Activated naive CD8-positive, alpha-beta T cell treated with anti-CD3 and anti-CD28 coated beads, Interleukin-2, amount 50 U/mL, for 16 hours (primary cell): ENCODE results near the gene NAA16.

Experiments used
- DNase-seq: peaks from one replicate; pipeline ENCODE4 v3.0.0-alpha.2; 2020; ENCODE audit warnings: low read depth, low spot score

The NAA16 gene

DNA sequence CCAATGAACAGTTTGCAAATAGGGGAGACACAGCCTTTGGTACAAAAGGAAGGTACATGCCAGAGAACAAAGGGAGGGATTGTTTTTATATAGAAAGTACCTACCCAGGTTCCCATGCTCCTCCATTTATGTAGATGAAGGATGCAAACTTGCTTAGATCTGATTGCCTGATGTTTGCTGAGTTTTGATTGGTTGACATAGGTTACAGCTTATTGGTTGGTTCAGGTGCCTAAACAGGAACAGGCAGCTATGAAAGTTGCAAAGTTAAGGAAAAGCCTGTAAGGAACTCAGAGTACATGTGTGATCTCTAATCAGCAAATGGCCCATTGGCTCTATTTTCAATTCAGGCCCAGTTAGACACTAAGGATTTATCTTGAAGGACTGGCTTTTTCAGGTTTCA, 6.5 kb upstream of the NAA16 start:
- no peak for DNase-seq

DNA sequence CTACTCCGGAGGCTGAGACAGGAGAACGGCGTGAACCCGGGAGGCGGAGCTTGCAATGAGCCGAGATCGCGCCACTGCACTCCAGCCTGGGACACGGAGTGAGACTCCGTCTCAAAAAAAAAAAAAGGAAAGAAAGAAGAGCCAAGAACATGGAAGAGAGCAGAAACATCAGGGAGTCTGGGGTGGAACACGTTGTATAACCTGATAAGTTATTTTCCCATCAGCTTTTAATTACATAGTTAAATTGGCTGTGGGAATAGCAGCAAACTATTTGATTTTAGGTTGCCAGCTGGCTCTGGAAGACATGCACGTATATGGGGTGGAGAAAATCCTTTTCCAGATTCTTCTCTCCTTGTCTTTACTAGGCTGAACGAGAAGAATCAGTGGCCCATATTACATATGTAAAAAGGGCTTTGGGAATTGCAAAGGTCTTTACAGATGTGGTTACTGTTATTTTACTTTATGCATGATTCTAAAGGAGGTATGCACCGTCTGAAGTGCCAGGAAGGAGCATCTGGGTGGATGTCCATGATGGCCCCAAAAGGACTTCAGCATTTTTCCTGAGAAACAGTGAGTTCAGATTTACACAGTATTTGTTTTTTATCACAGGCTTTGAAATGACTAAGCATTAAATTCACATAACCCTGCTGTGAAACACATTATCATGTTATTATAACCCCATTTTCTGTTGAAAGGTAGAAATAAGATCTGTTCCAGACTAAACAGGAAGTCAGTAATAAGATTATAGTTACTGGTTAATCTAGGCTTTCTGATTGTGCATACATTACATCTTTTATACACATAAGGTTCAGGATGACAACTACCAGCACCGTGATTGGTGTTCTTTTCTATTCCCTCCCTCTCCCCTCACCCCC, 4.6 kb upstream of the NAA16 start:
- no peak for DNase-seq

DNA sequence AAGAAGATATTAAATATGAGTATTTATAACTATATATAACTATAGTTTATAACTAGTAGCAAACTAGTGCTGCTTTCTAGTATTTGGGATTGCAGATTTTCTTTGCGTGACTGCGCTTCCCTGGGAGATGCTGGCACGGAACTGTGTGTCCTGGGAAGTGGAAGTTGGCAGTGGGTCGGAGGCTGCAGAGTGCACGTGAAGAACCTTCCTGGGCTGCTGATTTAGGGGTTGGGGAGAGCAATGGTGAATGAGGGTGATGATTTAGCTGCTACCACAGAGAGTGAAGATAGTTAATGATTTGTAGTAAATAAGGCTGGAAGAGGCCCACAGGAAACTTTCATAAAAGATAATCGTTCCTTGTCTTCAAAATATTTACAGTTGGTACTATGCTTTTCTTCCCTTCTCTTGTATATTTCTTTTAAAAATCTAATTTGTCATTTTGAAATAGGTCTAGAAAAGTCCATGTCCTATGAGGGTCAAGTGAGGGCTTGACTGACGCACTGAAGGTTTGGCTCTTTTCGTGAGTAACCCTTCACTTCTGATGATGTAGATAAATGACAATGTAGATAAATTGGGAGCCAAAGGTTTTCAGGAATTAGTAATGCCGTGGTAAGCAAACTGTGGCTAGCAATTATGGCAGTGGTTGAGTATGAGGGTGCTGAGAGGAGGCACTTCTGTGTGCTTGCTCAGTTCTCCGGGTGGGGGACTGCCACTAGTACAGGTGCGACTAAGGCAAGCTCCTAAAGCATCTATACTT, 3.0 kb upstream of the NAA16 start:
- no peak for DNase-seq

DNA sequence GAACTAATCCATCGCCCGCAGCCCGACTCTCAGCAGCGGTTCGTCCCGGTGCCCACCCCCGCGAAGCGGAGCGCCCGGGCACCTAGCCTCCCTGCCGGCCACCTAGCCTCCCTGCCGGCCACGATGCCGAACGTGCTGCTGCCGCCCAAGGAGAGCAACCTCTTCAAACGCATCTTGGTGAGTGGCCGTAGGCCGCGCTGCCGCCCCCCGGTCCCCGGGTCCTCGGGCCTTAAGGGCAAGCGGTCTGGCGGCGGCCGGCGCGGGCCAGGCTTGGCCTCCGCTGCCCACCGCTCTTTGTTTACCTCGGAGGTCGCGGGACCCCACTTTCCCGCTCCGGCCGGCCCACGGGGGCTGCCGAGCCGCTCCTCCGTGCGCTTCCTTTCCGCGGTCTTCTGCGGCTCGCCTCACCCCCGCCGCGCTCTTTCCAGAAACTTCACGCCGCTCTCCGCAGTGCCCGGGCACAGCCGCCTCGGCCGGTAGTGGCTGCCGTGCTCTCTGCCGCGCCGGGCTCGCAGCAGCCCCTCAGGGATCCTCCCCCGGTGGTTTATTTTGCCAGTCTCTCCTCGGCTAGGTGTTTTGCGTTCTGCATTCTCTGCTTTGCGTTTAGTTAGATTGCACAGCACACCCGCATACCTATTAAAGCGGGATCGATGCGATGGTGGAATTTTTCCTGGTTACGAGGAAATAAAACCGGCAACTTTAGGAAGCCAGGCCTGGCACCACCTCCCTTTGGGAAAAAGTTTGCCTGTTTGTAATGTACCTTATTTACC, 524 bp downstream of the NAA16 start:
- DNase-seq, result peak; percentile 15

DNA sequence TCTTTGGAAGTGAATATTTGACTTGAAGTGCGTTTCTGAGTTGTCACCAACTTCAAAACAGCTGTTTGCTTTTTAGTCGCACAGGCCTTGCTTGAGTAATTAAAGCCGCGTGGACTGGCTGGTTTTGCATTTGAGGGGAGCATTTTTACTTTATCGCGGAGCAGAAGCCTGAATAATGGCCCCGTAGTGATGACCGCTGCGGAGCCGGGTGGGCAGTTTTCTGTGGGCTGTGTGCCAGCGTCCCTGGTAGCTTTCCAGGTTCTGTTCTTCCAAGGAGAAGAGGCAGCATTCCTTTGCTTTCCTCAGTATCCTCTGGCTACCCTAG, 1.1 kb downstream of the NAA16 start:
- no peak for DNase-seq

DNA sequence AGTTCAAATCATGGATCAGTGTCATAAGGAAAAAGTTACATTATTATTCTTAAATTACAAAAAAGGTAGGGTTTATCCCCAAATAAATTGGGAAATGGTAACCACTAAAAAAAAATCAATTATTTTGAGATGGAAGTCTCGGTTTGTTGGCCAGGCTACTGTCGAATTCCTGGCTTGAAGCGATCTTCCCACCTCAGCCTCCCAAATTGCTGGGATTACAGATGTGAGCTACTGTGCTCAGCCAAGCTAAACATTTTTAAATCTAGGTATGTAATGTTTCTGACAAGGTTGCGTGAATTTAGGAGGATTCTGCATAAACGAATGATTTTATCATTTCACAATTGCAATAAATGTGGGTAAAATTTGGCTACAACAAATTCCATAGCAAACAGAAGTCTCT, 2.0 kb downstream of the NAA16 start:
- no peak for DNase-seq

DNA sequence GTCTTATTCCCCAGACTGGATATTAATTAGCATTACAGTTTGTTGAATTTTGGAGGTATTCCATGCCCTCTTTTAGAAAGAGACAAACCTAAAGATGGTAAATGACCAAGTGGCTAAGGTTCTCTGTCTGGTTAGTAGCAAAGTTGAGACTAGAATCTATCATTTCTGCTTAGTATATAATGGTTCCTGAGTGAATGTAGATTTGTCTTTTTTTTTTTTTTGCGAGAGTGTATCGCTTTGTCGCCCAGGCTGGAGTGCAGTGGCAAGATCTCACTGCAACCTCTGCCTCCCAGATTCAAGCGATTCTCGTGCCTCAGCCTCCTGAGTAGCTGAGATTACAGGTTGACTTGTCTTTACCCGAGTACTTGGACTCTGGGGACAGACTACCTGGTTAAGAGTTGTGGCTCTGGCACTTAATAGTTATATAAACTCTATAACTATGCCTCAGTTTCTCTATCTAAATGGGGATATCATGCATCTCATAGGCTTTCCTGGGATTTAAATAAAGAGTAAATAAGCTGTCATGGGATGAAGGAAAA, 2.7 kb downstream of the NAA16 start:
- no peak for DNase-seq

DNA sequence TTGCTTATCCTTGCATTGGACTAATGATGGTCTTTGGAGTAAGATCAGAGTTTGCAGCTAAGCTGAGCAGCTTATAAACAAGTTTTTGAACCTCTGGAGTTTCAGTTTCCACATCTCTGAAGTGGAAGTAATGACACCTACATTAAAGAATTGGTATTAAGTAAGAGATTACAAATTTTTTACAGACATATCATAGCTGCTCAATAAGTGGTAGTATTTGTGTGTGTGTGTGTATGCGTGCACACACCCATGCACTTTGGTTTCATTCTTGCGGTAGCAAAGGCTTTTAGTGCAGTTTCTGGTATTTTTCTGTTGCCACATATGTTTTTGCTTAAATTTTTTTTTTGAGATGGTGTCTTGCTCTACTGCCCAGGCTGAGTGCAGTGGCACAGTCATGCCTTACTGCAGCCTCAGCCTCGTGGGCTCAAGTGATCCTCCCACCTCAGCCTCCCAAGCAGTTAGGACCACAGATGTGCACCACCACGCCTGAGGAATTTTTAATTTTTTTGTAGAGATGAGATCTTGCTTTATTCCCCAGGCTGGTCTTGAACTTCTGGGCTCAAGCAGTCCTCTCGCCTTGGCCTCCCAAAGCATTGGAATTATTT, 4.5 kb downstream of the NAA16 start:
- no peak for DNase-seq

DNA sequence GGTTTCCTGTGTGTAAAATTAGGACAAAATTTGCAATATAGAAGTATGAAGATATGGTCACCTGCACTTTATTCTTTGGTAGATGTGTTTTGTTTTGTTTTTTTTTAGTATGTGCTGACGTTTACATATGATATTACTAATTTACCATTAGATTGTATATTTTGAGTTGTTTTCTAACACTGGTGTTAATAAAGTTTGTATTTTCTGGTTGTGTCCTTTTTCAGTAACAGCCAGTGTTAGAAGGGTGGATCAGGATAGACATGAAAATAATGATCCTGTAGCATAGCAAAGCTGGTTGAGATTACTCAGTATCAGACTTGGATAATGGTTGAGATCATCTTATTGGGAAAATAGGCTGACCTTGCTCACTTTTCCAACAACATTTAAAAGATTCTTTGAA, 6.2 kb downstream of the NAA16 start:
- DNase-seq, result no peak

DNA sequence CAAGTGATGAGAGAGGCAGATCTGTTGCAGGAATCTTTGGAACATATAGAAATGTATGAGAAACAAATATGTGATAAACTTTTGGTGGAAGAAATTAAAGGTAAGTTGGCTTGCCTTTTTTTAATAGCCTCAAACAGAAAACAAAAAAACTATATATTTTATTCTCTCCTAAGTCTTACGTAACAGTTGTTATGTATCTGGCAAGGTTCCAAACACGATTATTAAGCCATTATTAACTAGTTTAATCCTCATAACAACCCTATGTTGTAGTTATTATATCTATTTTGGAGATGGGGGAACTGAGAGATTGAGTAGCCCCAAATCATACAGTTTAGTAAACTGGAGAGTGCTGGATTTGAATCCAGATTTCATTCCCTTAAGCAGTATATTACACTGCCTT, 14.7 kb downstream of the NAA16 start:
- DNase-seq, result no peak

DNA sequence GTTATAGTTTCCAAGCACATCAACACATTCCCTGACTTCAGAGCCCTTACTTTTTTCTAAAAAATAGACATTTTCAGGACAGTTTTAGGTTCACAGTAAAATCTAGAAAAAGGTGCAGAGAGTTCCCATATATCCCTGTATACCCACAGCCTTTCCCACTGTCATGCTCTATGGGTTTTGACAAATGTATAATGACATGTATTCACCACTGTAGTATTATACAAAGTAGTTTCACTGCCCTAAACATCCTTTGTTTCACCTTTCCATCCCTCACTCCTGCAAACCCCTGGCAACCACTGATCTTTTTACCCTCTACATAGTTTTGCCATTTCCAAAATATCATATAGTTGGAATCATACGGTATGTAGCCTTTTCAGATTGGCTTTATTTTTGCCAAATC, 15.6 kb downstream of the NAA16 start:
- no peak for DNase-seq

DNA sequence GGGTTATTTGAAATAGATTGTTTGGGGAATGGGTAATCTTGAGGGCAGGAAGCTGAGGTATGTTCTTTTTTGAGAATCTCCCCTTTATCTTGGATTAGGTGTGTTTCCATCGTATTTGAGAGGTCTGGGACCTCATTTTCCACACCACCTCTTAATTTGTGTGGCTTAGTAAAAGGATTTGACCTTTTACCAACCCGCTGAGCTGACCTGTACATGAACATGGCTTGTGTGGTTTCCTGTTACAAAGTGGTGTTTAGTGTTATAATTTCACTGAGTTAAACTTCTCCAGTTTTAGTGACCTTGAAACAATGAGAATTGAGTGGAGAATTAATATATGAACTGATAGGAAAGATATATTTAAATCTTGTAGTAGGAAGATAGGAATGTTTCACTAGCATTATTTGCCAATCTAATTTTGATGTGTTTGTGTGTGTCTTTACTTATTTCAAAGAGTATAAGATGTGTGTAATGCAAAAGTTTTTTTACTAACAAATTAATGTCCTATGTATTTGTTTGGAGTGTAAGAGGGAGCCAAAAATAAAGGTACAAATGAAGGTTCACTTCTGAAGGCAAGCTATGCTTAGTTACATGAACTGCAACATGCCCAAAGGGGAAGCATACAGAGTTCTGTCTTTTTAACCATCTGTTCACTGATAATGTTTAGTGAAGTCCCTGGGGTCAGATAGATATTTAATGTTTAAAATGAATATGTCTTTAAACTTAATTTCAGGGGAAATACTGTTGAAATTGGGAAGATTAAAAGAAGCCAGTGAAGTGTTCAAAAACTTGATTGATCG, 17.1 kb downstream of the NAA16 start:
- no peak for DNase-seq

DNA sequence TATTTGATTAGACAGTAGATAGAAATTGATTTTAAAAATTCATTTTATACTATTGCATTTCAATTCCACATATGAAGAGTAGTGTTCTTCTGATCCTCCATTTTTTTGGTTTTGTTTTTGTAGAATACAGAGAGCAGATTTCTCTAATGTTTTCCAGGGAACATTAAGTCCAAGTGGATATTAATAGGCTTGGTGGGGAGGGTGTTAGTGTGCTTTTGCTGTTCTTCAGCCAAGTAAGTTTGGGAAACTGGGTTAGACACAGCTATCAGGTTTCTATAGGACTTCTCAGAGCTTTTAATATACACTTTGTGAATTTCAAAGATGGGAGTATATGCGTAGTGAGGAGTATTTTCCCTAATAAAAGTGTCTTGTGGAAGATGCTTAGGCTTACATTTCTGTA, 21.8 kb downstream of the NAA16 start:
- DNase-seq, result no peak

DNA sequence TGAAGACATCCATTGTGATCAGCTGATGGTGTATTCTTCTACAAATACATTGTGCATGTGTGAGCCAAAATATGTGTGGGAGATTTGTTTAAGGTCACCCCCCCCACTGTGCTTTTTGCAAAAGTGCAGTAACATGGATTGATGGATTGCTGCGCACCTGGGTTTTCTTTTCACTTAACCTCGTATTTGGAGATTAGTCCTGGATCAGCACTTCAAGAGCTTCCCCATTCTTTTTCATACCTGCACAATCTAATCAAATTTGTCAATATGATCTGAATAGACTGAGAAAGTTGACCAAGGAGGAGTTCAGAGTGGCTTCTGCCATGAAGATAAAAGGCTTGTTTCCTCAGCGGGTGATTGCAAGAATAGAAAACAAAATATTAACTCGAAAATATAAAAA, 23.7 kb downstream of the NAA16 start:
- no peak for DNase-seq

DNA sequence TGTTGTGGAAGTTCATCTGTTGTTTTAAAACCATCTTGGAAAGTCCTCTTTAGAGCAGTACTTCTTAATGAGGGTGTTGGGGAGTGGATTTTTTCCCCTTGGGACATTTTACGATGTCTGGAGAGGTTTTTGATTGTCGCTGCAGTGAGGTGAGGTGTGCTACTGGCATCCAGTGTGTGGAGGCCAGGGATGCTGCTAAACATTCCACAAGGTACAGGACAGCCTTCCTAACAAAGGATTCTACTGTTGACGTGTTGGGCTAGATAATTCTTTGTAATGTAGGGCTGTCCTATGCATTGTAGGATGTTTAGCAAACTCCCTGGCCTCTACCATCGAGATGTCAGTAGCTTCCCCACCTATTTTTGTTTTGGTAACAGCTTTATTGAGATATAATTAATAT, 33.3 kb downstream of the NAA16 start:
- no peak for DNase-seq

DNA sequence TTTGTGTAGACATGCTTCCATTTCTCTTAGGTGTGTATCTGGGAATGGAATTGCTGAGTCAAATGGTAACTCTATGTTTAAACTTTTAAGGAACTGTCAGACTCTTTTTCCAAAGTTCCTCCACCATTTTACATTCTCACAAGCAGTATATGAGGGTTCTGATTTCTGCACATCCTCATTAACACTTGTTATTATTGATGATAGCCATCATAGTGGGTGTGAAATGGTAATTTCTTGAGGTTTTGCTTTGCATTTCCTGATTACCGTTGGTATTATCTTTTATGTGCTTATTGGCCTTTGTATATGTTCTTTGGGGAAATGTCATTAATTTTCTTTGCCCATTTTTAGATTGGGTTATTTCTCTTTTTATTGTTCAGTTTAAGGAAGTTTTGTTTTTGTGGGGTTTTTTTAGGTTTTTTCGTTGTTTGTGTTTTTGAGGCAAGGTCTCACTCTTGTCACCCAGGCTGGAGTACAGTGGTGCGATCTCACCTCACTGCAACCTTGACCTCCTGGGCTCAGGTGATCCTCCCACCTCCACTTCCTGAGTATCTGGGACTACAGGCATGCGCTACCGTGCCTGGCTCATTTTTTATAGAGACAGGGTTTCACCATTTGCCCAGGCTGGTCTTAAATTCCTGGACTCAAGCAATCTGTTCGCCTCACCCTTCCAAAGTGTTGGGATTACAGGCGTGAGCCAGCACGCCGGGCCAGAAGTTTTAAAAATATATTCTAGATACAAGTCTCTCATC, 34.3 kb downstream of the NAA16 start:
- no peak for DNase-seq

DNA sequence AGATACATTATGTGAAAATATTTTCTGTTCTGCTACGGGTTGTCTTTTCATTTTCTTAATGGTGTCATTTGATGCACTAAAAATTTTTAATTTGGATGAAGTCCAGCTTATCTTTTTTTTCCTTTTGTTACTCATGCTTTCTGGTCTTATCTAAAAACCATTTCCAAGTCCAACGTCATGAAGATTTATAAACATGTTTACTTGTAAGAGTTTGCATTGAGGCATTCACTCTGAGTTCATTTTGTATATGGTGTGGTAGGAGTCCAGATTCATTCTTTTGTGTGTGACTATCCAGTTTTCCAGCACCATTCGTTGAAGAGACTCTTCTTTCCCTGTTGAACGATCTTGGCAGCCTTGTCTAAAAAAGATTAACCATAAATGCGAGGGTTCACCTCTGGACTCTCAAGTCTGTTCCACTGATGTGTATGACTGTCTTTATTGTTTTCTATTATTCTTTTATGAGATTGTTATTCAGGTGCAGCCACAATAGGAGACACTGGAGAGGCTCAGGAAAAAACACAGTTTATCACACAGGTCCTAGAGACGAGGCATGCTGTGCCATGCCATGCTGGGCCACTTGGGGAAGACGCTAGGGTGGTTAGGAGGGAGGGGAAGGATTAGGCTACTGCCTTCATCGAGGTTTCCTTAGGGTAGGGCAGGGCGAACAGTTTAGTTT, 35.0 kb downstream of the NAA16 start:
- no peak for DNase-seq

DNA sequence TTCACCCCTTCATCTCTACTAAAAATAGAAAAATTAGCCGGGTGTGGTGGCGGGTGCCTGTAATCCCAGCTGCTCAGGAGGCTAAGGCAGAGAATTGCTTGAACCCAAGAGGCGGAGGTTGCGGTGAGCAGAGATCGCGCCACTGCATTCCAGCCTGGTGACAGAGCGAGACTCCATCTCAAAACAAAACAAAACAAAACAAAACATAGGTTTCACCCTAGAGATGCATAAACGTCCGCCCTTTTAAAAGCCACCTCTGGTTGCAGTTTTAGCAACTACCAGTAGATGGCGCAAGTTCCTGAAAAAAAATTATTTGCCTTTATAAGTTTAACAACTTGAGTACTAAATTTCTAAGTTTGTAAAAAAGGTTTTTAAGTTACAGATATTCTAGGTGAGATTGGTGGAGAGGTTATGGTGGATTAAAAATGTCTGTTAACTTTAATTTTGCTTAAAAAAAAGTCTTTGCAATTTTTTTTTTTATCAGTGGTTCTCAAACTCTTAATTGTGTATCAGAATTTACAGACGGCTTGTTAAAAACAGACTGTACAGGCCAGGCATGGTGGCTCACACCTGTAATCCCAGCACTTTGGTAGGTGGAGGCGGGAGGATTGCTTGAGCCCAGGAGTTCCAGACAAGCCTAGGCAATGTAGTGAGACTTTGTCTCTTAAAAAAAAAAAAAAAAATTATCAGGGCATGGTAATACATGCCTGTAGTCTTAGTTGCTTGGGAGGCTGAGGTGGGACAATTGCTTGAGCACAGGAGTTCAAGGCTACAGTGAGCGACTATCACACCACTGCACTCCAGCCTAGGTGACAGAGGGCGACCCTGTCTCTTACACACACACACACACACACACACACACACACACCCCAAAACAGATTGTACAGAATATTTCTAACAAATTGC, 42.1 kb downstream of the NAA16 start:
- peak; percentile 11 for DNase-seq

DNA sequence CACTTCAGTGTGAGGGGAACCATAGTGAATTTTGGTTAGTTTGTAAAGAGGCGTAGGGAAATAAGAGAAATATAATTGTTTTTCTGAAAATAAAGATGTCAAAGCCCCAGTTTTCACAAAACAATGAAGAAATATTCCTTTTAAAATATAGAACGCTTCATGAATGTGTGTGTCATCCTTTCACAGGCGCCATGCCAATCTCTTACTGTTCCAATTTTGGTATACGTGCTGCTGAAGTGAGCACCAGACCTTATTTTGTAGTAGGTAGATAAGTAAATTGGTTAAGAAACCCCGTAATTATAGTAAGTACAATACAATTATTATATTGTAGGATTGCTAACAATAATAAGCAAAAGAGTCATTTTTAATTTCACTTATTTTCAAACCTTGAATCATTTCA, 43.3 kb downstream of the NAA16 start:
- no peak for DNase-seq
